Measurements from ENCODE around the gene CACNB4. TPM values are rescaled to one million over a fixed set of nuclear protein-coding genes. Genes with fewer than 3 reads are reported as not detected.

CACNB4 gene
- total RNA-seq, 2 donors from 2014 or later, result 15.4 to 40.6 TPM

DNA sequence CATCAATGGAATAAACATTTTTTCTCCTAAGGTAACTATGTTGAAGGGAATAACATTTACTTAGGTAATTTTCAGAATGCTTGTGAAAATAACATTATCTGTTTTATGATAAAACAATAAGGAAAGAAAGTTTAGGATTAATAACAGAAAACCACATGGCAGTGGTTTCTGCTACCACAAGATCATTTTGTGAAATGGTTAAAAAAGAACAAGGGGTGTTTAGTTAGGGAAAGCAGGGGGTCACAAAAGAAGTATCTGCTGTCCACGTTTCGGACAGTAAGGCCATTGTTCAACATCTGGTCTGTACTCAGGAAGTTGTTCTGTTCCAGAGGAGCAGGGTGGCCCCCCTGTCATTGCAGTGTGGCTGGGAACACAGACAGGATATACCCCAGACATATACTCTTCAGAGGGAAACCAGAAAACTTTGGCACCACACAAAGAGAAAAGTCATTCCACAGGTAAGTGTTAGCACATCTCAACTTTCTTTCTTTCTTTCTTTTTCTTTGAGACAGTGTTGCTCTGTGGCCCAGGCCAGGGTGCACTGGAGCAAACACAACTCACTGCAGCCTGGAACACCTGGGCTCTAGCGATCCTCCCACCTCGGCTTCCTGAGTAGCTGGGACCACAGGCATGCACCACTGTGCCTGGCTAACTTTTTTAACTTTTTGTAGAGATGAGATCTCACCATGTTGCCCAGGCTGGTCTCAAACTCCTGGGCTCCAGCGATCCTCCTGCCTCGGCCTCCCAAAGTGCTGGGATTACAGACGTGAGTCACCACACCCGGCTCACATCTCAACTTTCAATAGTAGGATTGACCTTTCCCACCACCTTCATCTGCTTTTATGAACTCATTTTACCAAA lies 255.8 kb downstream of the CACNB4 start:
- no peak overlapping the region for H3K27ac ChIP-seq
- H3K27me3 ChIP-seq (replicated peaks; ENCODE audit: insufficient read depth), result no peaks in the 10 kb centered on the region
- no peaks in the 10 kb centered on the region for H3K36me3 ChIP-seq
- WGBS, result 71% methylated on average over 8 of the region's 8 CpGs
- no peaks in the 10 kb centered on the region for H3K9me3 ChIP-seq
- DNase-seq (ENCODE audit: low spot score), result no peak
- H3K4me3 ChIP-seq, result no peak overlapping the region
- intact Hi-C loops (cut with DNase I), result no loop called here
- TF ChIP-seq POLR2AphosphoS5 (IDR thresholded peaks at IDR 0.05), result no peak
- TF ChIP-seq, protein P1, sequence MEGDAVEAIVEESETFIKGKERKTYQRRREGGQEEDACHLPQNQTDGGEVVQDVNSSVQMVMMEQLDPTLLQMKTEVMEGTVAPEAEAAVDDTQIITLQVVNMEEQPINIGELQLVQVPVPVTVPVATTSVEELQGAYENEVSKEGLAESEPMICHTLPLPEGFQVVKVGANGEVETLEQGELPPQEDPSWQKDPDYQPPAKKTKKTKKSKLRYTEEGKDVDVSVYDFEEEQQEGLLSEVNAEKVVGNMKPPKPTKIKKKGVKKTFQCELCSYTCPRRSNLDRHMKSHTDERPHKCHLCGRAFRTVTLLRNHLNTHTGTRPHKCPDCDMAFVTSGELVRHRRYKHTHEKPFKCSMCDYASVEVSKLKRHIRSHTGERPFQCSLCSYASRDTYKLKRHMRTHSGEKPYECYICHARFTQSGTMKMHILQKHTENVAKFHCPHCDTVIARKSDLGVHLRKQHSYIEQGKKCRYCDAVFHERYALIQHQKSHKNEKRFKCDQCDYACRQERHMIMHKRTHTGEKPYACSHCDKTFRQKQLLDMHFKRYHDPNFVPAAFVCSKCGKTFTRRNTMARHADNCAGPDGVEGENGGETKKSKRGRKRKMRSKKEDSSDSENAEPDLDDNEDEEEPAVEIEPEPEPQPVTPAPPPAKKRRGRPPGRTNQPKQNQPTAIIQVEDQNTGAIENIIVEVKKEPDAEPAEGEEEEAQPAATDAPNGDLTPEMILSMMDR (IDR thresholded peaks at IDR 0.05), result no peak
- TF ChIP-seq POLR2A (IDR thresholded peaks at IDR 0.05), result no peak
- no peaks in the 10 kb centered on the region for H3K4me1 ChIP-seq (replicated peaks)

DNA sequence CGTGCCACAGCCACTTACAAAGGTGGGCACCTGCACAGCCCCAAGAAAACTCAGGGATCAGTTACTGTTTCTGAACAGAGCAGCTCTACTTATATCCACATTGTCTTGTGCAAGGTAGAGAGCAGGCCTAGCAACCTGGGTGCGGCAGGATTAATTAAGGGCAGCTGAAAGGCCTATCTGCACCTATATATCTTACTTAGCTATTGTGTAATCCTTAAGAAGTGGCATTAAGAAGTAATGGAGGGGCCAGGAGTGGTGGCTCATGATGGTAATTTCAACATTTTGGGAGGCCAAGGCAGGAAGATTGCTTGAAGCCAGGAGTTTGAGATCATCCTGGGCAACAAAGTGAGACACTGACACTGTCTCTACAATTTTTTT lies 257.8 kb downstream of the CACNB4 start:
- no peak for DNase-seq (ENCODE audit: low spot score)
- no peak overlapping the region for H3K27ac ChIP-seq
- no peak for TF ChIP-seq POLR2A (IDR thresholded peaks at IDR 0.05)
- TF ChIP-seq, protein P1 (IDR thresholded peaks at IDR 0.05), result no peak
- no peaks in the 10 kb centered on the region for H3K27me3 ChIP-seq (replicated peaks; ENCODE audit: insufficient read depth)
- no peak overlapping the region for H3K4me3 ChIP-seq
- H3K4me1 ChIP-seq (replicated peaks), result no peaks in the 10 kb centered on the region
- H3K36me3 ChIP-seq, result no peaks in the 10 kb centered on the region
- intact Hi-C loops (cut with DNase I), result no loop called here
- whole genome bisulfite sequencing, result 95% methylated on average over 2 of the region's 2 CpGs
- H3K9me3 ChIP-seq, result no peaks in the 10 kb centered on the region

DNA sequence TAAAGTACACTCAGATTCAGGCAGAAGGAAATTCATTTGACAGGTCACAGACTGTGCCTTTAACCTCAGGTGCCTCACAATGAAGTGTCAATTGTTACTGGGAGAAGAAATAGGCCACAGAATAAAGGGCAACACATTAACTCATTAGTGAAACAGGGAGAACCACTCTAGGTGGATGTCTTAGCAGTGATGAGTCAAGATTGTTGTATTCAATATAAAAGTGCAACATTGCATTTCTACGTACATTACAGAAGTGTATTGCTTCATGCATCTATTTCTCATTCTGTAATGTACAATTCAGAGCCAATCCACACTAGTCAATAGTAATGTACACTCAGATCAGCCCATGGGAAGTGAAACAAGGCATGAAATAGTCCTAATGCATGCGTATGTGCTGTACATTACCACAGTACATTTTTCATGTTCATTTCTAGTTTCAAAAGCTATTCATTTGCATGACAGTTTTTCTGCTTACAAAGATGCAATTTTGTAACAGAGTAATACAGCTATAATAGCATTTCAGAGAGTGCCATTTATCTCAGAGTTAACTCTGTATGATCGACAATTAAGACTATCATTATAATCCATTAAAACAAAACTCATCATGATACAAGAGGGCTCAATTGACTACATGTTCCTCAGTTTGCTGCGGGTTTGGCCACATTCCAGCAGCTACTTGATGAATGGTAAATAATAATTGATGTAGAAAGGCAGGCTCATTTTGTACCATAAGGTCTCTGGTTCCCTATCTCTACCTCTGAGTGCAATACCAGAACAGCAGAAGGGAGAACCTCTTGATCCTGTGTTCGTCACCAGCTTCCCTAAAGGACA lies 258.4 kb downstream of the CACNB4 start:
- no peak overlapping the region for H3K4me3 ChIP-seq
- no peaks in the 10 kb centered on the region for H3K36me3 ChIP-seq
- no peak overlapping the region for H3K27ac ChIP-seq
- no peaks in the 10 kb centered on the region for H3K27me3 ChIP-seq (replicated peaks; ENCODE audit: insufficient read depth)
- TF ChIP-seq, protein P1 (IDR thresholded peaks at IDR 0.05), result no peak
- no peak for TF ChIP-seq POLR2AphosphoS5 (IDR thresholded peaks at IDR 0.05)
- TF ChIP-seq POLR2A (IDR thresholded peaks at IDR 0.05), result no peak
- H3K9me3 ChIP-seq, result no peaks in the 10 kb centered on the region
- 81% methylated on average over 5 of the region's 5 CpGs for WGBS
- intact Hi-C loops (cut with DNase I), result no loop called here
- no peak for DNase-seq (ENCODE audit: low spot score)
- no peaks in the 10 kb centered on the region for H3K4me1 ChIP-seq (replicated peaks)

DNA sequence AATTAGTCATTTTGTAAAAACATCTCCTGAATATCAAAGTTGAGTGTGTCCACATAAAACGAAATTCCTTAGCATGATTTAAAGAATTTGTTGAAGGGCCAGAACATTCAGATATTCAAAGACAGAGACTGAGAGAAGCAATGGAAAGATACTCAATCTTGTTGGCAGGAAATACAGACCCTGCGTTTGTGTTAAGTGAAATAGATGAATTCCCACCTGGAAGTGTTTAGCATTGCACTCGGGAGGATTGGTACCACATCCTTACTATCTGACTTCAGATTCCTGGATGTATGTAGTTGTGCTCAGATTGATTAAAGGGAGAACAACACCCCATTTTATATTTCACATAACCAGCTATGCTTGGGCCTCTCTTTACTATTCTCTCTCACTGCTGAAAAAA lies 260.9 kb downstream of the CACNB4 start:
- Histone ChIP-seq H3K4me1 (replicated peaks) (no peaks in the 10 kb centered on the region), H3K36me3 (no peaks in the 10 kb centered on the region), H3K27ac (no peak overlapping the region), H3K4me3 (no peak overlapping the region), H3K27me3 (replicated peaks; ENCODE audit: insufficient read depth) (no peaks in the 10 kb centered on the region), H3K9me3 (no peaks in the 10 kb centered on the region)
- TF ChIP-seq POLR2A (IDR thresholded peaks at IDR 0.05) (no peak), POLR2AphosphoS5 (IDR thresholded peaks at IDR 0.05) (no peak)
- TF ChIP-seq, protein P1 (IDR thresholded peaks at IDR 0.05), result no peak
- intact Hi-C loops (cut with DNase I), result no loop called here
- no peak for DNase-seq (ENCODE audit: low spot score)
- WGBS, result 81% methylated on average over 3 of the region's 3 CpGs

Measured in prostate gland (tissue), 2 donors.